ENCODE data around the gene UBN1.

UBN1 gene

GRCh38 chr16:4860727-4861342 lies 13.6 kb downstream of the UBN1 start:
- H3K4me1 ChIP-seq (ENCODE audit: control insufficient read depth, insufficient read depth, low read length): no peaks in the 10 kb centered on the region
- TF ChIP-seq GLI4 (tag by site-specific recombination; IDR thresholded peaks at IDR 0.05) (no peak), ZNF398 (tag by site-specific recombination; IDR thresholded peaks at IDR 0.05) (no peak), ZBTB44 (tag by site-specific recombination; IDR thresholded peaks at IDR 0.05) (no peak)
- no peak overlapping the region for H3K4me3 ChIP-seq (ENCODE audit: low read depth, low read length)
- H3K9me3 ChIP-seq (ENCODE audit: control insufficient read depth, insufficient read depth, low read depth, low read length): no peaks in the 10 kb centered on the region
- peaks cover 8 to 79% of the 10 kb centered on the region in 2 experiments for H3K36me3 ChIP-seq (ENCODE audit: control insufficient read depth in 2 of 2, insufficient read depth in 1 of 2, low read length in 2 of 2)
- CTCF ChIA-PET: no interaction called here
- POLR2A ChIA-PET: no interaction called here
- no peak overlapping the region for H3K27ac ChIP-seq (ENCODE audit: extremely low read depth, low read depth, low read length)

GRCh38 chr16:4862639-4863038 lies 15.4 kb downstream of the UBN1 start:
- POLR2A ChIA-PET: interaction anchor here (1.1 kb wide), 1 partner anchor 14 kb away, joined by 3 read pairs; no protein-coding TSS in a partner anchor
- H3K36me3 ChIP-seq (ENCODE audit: control insufficient read depth in 2 of 2, insufficient read depth in 1 of 2, low read length in 2 of 2): peaks cover 8 to 73% of the 10 kb centered on the region in 2 experiments
- TF ChIP-seq ZFP69B (tag by site-specific recombination; IDR thresholded peaks at IDR 0.05) (no peak), ZFP41 (tag by site-specific recombination; IDR thresholded peaks at IDR 0.05; ENCODE audit: borderline replicate concordance) (no peak), ZNF138 (tag by site-specific recombination; IDR thresholded peaks at IDR 0.05; ENCODE audit: borderline replicate concordance) (no peak), ZNF548 (tag by site-specific recombination; IDR thresholded peaks at IDR 0.05) (no peak), ZNF433 (tag by site-specific recombination; IDR thresholded peaks at IDR 0.05; ENCODE audit: low read depth) (no peak), ZNF629 (tag by site-specific recombination; IDR thresholded peaks at IDR 0.05) (no peak), EGR2 (tag by site-specific recombination; IDR thresholded peaks at IDR 0.05; ENCODE audit: low read depth) (no peak), ZNF239 (tag by site-specific recombination; IDR thresholded peaks at IDR 0.05) (no peak), AEBP2 (tag by site-specific recombination; IDR thresholded peaks at IDR 0.05; ENCODE audit: borderline replicate concordance) (no peak)
- CTCF ChIA-PET: interaction anchor here (1.1 kb wide), 2 partner anchors 11 to 93 kb away, joined by 3 to 7 read pairs; no protein-coding TSS in a partner anchor
- no peaks in the 10 kb centered on the region for H3K9me3 ChIP-seq (ENCODE audit: control insufficient read depth, insufficient read depth, low read depth, low read length)
- no peak overlapping the region for H3K4me3 ChIP-seq (ENCODE audit: low read depth, low read length)
- H3K4me1 ChIP-seq (ENCODE audit: control insufficient read depth, insufficient read depth, low read length): no peaks in the 10 kb centered on the region
- no peak overlapping the region for H3K27ac ChIP-seq (ENCODE audit: extremely low read depth, low read depth, low read length)

- no peaks in the 10 kb centered on the region for H3K9me3 ChIP-seq (ENCODE audit: control insufficient read depth, insufficient read depth, low read depth, low read length)
- POLR2A ChIA-PET: no interaction called here
- H3K36me3 ChIP-seq (ENCODE audit: control insufficient read depth in 2 of 2, insufficient read depth in 1 of 2, low read length in 2 of 2): peaks cover 4 to 72% of the 10 kb centered on the region in 2 experiments
- TF ChIP-seq ZNF311 (tag by site-specific recombination; IDR thresholded peaks at IDR 0.05; ENCODE audit: borderline replicate concordance): no peak
- no peaks in the 10 kb centered on the region for H3K4me1 ChIP-seq (ENCODE audit: control insufficient read depth, insufficient read depth, low read length)
- no peak overlapping the region for H3K4me3 ChIP-seq (ENCODE audit: low read depth, low read length)
- no peak overlapping the region for H3K27ac ChIP-seq (ENCODE audit: extremely low read depth, low read depth, low read length)
- CTCF ChIA-PET: no interaction called here
Measured at GRCh38 chr16:4864728-4865127, 17.4 kb downstream of the UBN1 start.

All from HEK293 (cell line).